HepG2 (cell line): ENCODE results near the gene GP1BA. TPM values are rescaled to one million over a fixed set of nuclear protein-coding genes. Genes with fewer than 3 reads are reported as not detected.
A peak's percentile ranks its signal among the peaks of the same experiment; 100 is the strongest.

Experiments used
- FOSL1 ChIP-seq: sonication (generic); formaldehyde crosslinking; IDR thresholded peaks from 2 replicates; pipeline ENCODE4 v1.9.0; 2021; ENCODE audit warnings: missing genetic modification reagents, borderline replicate concordance
- GABPB1 ChIP-seq: IDR thresholded peaks from 2 replicates; pipeline ENCODE4 v1.6.1; 2016; ENCODE audit warnings: mild to moderate bottlenecking, missing genetic modification reagents, moderate library complexity, missing compliant biosample characterization
- HNF4G ChIP-seq, 2 experiments: sonication (generic) in 1 of 2; formaldehyde crosslinking in 1 of 2; IDR thresholded peaks; 2 replicates each; pipeline versions ENCODE4 v1.4.0 to v1.6.1; 2011 to 2020; ENCODE audit warnings: borderline replicate concordance in 2 of 2, low read depth in 2 of 2, mild to moderate bottlenecking in 2 of 2, low read length in 1 of 2, missing genetic modification reagents in 1 of 2, moderate library complexity in 1 of 2
- IKZF4 ChIP-seq: sonication (generic); formaldehyde crosslinking; IDR thresholded peaks from 2 replicates; pipeline ENCODE4 v1.5.1; 2020; ENCODE audit warnings: borderline replicate concordance, mild to moderate bottlenecking, low read depth, missing genetic modification reagents; ENCODE audit errors: not compliant biosample characterization
- KDM1A ChIP-seq: IDR thresholded peaks from 2 replicates; pipeline ENCODE4 v1.6.1; 2016; ENCODE audit warnings: missing compliant biosample characterization
- KMT2B ChIP-seq: IDR thresholded peaks from 2 replicates; pipeline ENCODE4 v1.6.1; 2016; ENCODE audit warnings: missing genetic modification reagents, missing compliant biosample characterization
- MED8 ChIP-seq: sonication (generic); formaldehyde crosslinking; IDR thresholded peaks from 2 replicates; pipeline ENCODE4 v1.8.1; 2023; ENCODE audit warnings: mild to moderate bottlenecking, missing genetic modification reagents; ENCODE audit not compliant: insufficient replicate concordance
- POLR2G ChIP-seq: fragments of 200-400 bp; formaldehyde crosslinking; IDR thresholded peaks from 2 replicates; pipeline ENCODE4 v1.6.1; 2018; ENCODE audit warnings: mild to moderate bottlenecking, low read depth, low read length, moderate library complexity
- REXO4 ChIP-seq: sonication (generic); formaldehyde crosslinking; IDR thresholded peaks from 2 replicates; pipeline ENCODE4 v1.8.0; 2022; ENCODE audit warnings: missing genetic modification reagents, mild to moderate bottlenecking, borderline replicate concordance
- SIN3A ChIP-seq: IDR thresholded peaks from 2 replicates; pipeline ENCODE4 v1.6.1; 2011; ENCODE audit warnings: low read depth, mild to moderate bottlenecking, control low read depth, low read length, borderline replicate concordance
- SMAD9 ChIP-seq: sonication (generic); formaldehyde crosslinking; IDR thresholded peaks from 2 replicates; pipeline ENCODE4 v1.5.1; 2020; ENCODE audit warnings: mild to moderate bottlenecking, missing genetic modification reagents
- SNRNP70 ChIP-seq: fragments of 200-400 bp; formaldehyde crosslinking; IDR thresholded peaks from 2 replicates; pipeline ENCODE4 v1.6.1; 2017; ENCODE audit warnings: mild to moderate bottlenecking, low read depth, low read length, moderate library complexity
- TCF12 ChIP-seq, 2 experiments: fragments of 450-650 bp in 1 of 2; sonication (generic) in 1 of 2; formaldehyde crosslinking in 1 of 2; IDR thresholded peaks; 2 replicates each; pipeline versions ENCODE4 v1.6.1 to v1.8.0; 2017 to 2022; ENCODE audit warnings: antibody characterized with exemption in 1 of 2, mild to moderate bottlenecking in 1 of 2, missing genetic modification reagents in 1 of 2, moderate library complexity in 1 of 2
- THAP8 ChIP-seq: sonication (generic); formaldehyde crosslinking; IDR thresholded peaks from 2 replicates; pipeline ENCODE4 v1.5.1; 2020; ENCODE audit warnings: missing genetic modification reagents, mild to moderate bottlenecking, borderline replicate concordance
- ZNF10 ChIP-seq: sonication (generic); formaldehyde crosslinking; IDR thresholded peaks from 2 replicates; pipeline ENCODE4 v1.4.0; 2020; ENCODE audit warnings: mild to moderate bottlenecking, low read depth, missing genetic modification reagents, borderline replicate concordance
- ZNF546 ChIP-seq: sonication (generic); formaldehyde crosslinking; conservative IDR thresholded peaks from 2 replicates; pipeline ENCODE4 v1.8.1; 2023; ENCODE audit warnings: mild to moderate bottlenecking, missing genetic modification reagents
- ZNF556 ChIP-seq: sonication (generic); formaldehyde crosslinking; IDR thresholded peaks from 2 replicates; pipeline ENCODE4 v1.4.0; 2020; ENCODE audit warnings: mild to moderate bottlenecking, missing genetic modification reagents, borderline replicate concordance
- ZNF598 ChIP-seq: sonication (generic); formaldehyde crosslinking; IDR thresholded peaks from 2 replicates; pipeline ENCODE4 v1.5.1; 2020; ENCODE audit warnings: mild to moderate bottlenecking, missing genetic modification reagents, borderline replicate concordance
- polyA plus RNA-seq, 8 experiments: library from polyadenylated mRNA; depleted of rRNA in 3 of 8; stranded (reverse) in 7 of 8; unstranded in 1 of 8; fragments of >200 nt; fragmentation: Illumina TruSeq in 4 of 8; extraction: Trizol in 4 of 8; gene quantifications; 2 replicates each; pipeline versions ENCODE4 v1.2.1 to v1.2.3, GENCODE V29; 2011 to 2016; ENCODE audit warnings: low read depth in 4 of 8, missing spikeins in 1 of 8, mixed read lengths in 1 of 8; ENCODE audit not compliant: insufficient read depth in 1 of 8
- total RNA-seq, 5 experiments: library from RNA; depleted of rRNA; stranded (reverse); fragments of >200 nt; fragmentation: Illumina TruSeq; extraction: Trizol; gene quantifications; 2 replicates each; pipeline ENCODE4 v1.2.3, GENCODE V29; 2016; ENCODE audit warnings: low read depth in 1 of 5
- TF ChIP-seq, protein P1 (sequence below): sonication (generic); formaldehyde crosslinking; IDR thresholded peaks from 2 replicates; pipeline ENCODE4 v1.4.0; 2020; ENCODE audit warnings: missing genetic modification reagents
- TF ChIP-seq, protein P2 (sequence below): sonication (generic); formaldehyde crosslinking; IDR thresholded peaks from 2 replicates; pipeline ENCODE4 v1.8.1; 2023; ENCODE audit warnings: missing genetic modification reagents, mild to moderate bottlenecking, borderline replicate concordance
- TF ChIP-seq, protein P3 (sequence below): sonication (generic); formaldehyde crosslinking; IDR thresholded peaks from 2 replicates; pipeline ENCODE4 v1.4.0; 2020; ENCODE audit warnings: missing genetic modification reagents, borderline replicate concordance
- TF ChIP-seq, protein P4 (sequence below): sonication (generic); formaldehyde crosslinking; IDR thresholded peaks from 2 replicates; pipeline ENCODE4 v1.5.0; 2020; ENCODE audit warnings: missing genetic modification reagents, mild to moderate bottlenecking, borderline replicate concordance

GP1BA gene
- total and polyA plus RNA-seq, 2 of the 13 experiments (the other 11 are each of a cell fraction or from before 2014, with no cell fraction given), result not detected

- TF ChIP-seq, protein P1, sequence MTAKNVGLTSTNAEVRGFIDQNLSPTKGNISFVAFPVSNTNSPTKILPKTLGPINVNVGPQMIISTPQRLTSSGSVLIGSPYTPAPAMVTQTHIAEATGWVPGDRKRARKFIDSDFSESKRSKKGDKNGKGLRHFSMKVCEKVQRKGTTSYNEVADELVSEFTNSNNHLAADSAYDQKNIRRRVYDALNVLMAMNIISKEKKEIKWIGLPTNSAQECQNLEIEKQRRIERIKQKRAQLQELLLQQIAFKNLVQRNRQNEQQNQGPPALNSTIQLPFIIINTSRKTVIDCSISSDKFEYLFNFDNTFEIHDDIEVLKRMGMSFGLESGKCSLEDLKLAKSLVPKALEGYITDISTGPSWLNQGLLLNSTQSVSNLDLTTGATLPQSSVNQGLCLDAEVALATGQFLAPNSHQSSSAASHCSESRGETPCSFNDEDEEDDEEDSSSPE (CRISPR knock-in tag), result peak; percentile 50; the same call in 1 of the 2 replicates
- TF ChIP-seq ZNF10 (CRISPR knock-in tag) (no peak), HNF4G (IDR thresholded peaks at IDR 0.05; ENCODE audit: borderline replicate concordance, low read depth, low read length) (no peak; the same call in 1 of the 2 replicates), HNF4G (CRISPR knock-in tag; IDR thresholded peaks at IDR 0.05; ENCODE audit: borderline replicate concordance, low read depth) (peak; percentile 20; the same call in 1 of the 2 replicates), SMAD9 (no peak), POLR2G (peak; percentile 73), KDM1A (CRISPR knock-in tag) (no peak), FOSL1 (CRISPR knock-in tag) (no peak), SNRNP70 (no peak), ZNF556 (CRISPR knock-in tag) (peak; percentile 78; the same call in 1 of the 2 replicates), THAP8 (CRISPR knock-in tag) (no peak), ZNF598 (0 out of 2 replicates have a peak, but pooled peaks have one; percentile 24), KMT2B (peak; percentile 39; the same call in 1 of the 2 replicates), ZNF546 (CRISPR knock-in tag) (no peak), GABPB1 (CRISPR knock-in tag) (peak; percentile 76), TCF12 (IDR thresholded peaks at IDR 0.05) (no peak), TCF12 (CRISPR knock-in tag; IDR thresholded peaks at IDR 0.05) (no peak), MED8 (no peak), IKZF4 (no peak), SIN3A (no peak), REXO4 (CRISPR knock-in tag) (no peak)
- TF ChIP-seq, protein P2, sequence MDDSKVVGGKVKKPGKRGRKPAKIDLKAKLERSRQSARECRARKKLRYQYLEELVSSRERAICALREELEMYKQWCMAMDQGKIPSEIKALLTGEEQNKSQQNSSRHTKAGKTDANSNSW (CRISPR knock-in tag), result no peak
- TF ChIP-seq, protein P3, sequence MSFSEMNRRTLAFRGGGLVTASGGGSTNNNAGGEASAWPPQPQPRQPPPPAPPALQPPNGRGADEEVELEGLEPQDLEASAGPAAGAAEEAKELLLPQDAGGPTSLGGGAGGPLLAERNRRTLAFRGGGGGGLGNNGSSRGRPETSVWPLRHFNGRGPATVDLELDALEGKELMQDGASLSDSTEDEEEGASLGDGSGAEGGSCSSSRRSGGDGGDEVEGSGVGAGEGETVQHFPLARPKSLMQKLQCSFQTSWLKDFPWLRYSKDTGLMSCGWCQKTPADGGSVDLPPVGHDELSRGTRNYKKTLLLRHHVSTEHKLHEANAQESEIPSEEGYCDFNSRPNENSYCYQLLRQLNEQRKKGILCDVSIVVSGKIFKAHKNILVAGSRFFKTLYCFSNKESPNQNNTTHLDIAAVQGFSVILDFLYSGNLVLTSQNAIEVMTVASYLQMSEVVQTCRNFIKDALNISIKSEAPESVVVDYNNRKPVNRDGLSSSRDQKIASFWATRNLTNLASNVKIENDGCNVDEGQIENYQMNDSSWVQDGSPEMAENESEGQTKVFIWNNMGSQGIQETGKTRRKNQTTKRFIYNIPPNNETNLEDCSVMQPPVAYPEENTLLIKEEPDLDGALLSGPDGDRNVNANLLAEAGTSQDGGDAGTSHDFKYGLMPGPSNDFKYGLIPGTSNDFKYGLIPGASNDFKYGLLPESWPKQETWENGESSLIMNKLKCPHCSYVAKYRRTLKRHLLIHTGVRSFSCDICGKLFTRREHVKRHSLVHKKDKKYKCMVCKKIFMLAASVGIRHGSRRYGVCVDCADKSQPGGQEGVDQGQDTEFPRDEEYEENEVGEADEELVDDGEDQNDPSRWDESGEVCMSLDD (CRISPR knock-in tag), result no peak
- TF ChIP-seq, protein P4, sequence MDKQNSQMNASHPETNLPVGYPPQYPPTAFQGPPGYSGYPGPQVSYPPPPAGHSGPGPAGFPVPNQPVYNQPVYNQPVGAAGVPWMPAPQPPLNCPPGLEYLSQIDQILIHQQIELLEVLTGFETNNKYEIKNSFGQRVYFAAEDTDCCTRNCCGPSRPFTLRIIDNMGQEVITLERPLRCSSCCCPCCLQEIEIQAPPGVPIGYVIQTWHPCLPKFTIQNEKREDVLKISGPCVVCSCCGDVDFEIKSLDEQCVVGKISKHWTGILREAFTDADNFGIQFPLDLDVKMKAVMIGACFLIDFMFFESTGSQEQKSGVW (CRISPR knock-in tag), result no peak
These were observed 23.8 kb upstream of the GP1BA start (continued) for GRCh38 chr17:4908301-4908700.
